Ectodermal cell (in vitro differentiated cells): ENCODE results near the gene PGBD5.

Experiments used
- H3K27ac ChIP-seq: 2 replicates; pipeline ENCODE4 v1.7.0; 2013; ENCODE audit warnings: mild to moderate bottlenecking, low read depth, low read length; ENCODE audit not compliant: insufficient read depth, poor library complexity, severe bottlenecking
- H3K27me3 ChIP-seq: 2 replicates; pipeline ENCODE4 v1.7.0; 2013; ENCODE audit warnings: mild to moderate bottlenecking, low read length; ENCODE audit not compliant: insufficient read depth, control insufficient read depth, poor library complexity, severe bottlenecking
- H3K36me3 ChIP-seq: one replicate; pipeline ENCODE4 v1.7.0; 2013; ENCODE audit warnings: low read length; ENCODE audit not compliant: control insufficient read depth, insufficient read depth
- H3K4me1 ChIP-seq: one replicate; pipeline ENCODE4 v1.7.0; 2013; ENCODE audit warnings: low read length; ENCODE audit not compliant: control insufficient read depth, insufficient read depth
- H3K4me3 ChIP-seq: 2 replicates; pipeline ENCODE4 v1.7.0; 2013; ENCODE audit warnings: low read depth, low read length, control low read depth; ENCODE audit not compliant: insufficient read depth
- H3K9me3 ChIP-seq: 2 replicates; pipeline ENCODE4 v1.7.0; 2013; ENCODE audit warnings: mild to moderate bottlenecking, low read length, moderate library complexity; ENCODE audit not compliant: control insufficient read depth
- WGBS, 2 experiments: methylation state at CpG; one replicate each; pipeline ENCODE4 v1.1.7; 2013; ENCODE audit warnings: missing lambda C conversion rate in 2 of 2; 5-methylcytosine and 5-hydroxymethylcytosine counted together

The PGBD5 gene

DNA sequence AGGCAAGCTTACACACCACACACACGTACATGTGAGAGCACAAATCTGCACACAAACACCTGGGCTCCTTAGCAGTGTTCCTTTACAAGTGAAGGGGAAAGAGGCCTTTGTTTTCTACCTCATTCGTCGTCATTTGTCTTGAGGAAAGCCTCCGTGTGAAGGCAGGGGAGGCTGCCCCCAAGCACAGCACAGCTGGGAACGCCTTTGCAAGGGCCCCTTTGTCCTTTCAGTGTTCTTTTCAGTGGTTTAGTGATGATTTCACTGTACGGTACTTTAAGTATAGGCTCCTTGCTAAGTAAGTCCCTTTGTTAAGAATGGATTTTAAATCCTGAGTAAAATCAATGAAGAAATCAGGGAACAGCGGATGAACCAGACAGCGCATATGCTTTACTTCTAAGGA, 94.1 kb downstream of the PGBD5 start:
- Histone ChIP-seq H3K4me3 (peak overlapping the region; percentile 36), H3K36me3 (no peaks in the 10 kb centered on the region), H3K27ac (peak overlapping the region; percentile 80), H3K4me1 (peaks cover 5% of the 10 kb centered on the region), H3K9me3 (no peaks in the 10 kb centered on the region), H3K27me3 (no peaks in the 10 kb centered on the region)
- WGBS, 2 experiments, result 38% methylated on average over 8 of the region's 8 CpGs

DNA sequence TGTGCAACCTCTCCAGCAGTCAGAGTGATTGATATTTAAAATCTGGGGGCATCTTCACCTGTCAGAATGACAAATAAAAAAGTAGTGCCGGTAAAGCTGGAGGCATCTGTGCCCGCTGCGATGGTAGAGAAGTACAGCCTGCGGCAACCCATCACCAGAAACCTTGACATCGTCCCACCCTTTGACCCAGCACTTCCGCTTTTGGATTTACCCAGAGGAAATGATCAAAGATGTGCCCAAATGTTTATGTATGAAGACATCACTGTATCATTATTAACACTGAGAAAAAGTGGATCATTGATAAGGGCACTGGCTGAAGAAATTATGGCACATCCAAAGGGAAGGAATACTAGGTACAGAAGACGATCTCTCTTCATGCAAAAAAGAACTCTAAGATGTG, 96.0 kb downstream of the PGBD5 start:
- no peaks in the 10 kb centered on the region for H3K27me3 ChIP-seq
- 96% methylated on average over 7 of the region's 7 CpGs for WGBS, 2 experiments
- H3K36me3 ChIP-seq, result no peaks in the 10 kb centered on the region
- no peaks in the 10 kb centered on the region for H3K9me3 ChIP-seq
- peaks cover 5% of the 10 kb centered on the region for H3K4me1 ChIP-seq
- no peak overlapping the region for H3K4me3 ChIP-seq
- H3K27ac ChIP-seq, result no peak overlapping the region

- Histone ChIP-seq H3K36me3 (no peaks in the 10 kb centered on the region), H3K9me3 (no peaks in the 10 kb centered on the region), H3K4me1 (peaks cover 5% of the 10 kb centered on the region), H3K27me3 (no peaks in the 10 kb centered on the region), H3K4me3 (no peak overlapping the region), H3K27ac (no peak overlapping the region)
- 89 to 90% methylated on average over 7 of the region's 7 CpGs for WGBS, 2 experiments
Measured at GRCh38 chr1:230328342-230329015, 97.7 kb downstream of the PGBD5 start.

- no peak overlapping the region for H3K4me3 ChIP-seq
- H3K27me3 ChIP-seq, result no peaks in the 10 kb centered on the region
- no peaks in the 10 kb centered on the region for H3K36me3 ChIP-seq
- H3K4me1 ChIP-seq, result peaks cover under 1% of the 10 kb centered on the region
- 74 to 79% methylated on average over 9 of the region's 9 CpGs for WGBS, 2 experiments
- H3K9me3 ChIP-seq, result no peaks in the 10 kb centered on the region
- no peak overlapping the region for H3K27ac ChIP-seq
Measured at GRCh38 chr1:230327892-230328284, 98.2 kb downstream of the PGBD5 start.

- H3K27ac ChIP-seq, result no peak overlapping the region
- no peak overlapping the region for H3K4me3 ChIP-seq
- H3K9me3 ChIP-seq, result no peaks in the 10 kb centered on the region
- WGBS, 2 experiments, result 91% methylated on average over 31 of the region's 31 CpGs
- H3K27me3 ChIP-seq, result no peaks in the 10 kb centered on the region
- no peaks in the 10 kb centered on the region for H3K4me1 ChIP-seq
- no peaks in the 10 kb centered on the region for H3K36me3 ChIP-seq
Measured at GRCh38 chr1:230326971-230327891, 98.9 kb downstream of the PGBD5 start.

DNA sequence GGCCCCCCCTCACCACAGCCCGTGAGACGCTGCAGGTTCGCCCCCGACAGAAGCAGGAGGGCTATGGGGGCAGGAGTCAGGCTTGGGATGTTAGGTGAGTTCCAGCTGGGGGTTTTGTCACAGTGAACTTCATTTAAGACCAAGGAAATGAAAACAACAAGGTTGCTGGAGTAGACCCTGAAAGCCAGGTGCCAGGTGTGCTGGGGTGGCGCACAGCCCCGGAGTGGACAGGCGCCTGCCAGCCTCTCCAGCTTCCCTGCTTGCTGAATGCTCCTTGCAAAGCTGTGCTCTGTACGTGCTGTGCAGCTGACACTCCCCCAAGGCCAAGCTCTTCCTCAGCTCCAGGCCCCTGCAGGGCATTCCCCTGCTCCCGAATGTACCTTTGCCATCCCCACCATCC, 102.4 kb downstream of the PGBD5 start:
- Histone ChIP-seq H3K27me3 (no peaks in the 10 kb centered on the region), H3K4me3 (no peak overlapping the region), H3K36me3 (no peaks in the 10 kb centered on the region), H3K9me3 (no peaks in the 10 kb centered on the region), H3K27ac (no peak overlapping the region), H3K4me1 (no peaks in the 10 kb centered on the region)
- WGBS, 2 experiments, result 94 to 95% methylated on average over 9 of the region's 9 CpGs

DNA sequence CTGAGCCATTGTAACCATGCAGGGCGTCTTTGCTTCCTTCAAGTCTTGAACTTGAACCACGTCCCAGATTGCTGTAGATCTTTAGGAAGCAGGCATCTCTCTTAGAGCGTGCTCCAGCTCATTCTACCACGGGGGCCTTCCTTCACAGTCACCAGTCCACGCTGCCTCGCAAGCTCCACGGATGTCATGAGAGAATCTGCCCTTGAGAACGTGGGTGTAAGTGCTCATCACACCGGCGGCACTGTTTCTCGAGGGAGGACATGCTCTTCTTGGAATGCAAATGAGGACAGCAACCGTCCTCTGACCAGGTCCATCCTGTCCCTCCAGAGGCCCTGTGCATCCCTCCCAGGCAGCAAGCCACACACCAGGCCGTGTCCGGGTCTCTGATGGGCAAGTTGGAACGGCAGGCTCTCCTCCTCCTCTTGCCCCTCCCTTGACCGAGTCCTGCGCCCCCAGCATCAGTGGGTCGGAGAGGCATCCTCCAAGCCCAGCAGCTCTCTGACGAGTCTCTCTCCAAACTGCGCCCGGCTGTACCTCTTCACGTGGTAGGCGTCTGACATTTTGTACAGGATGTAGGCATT, 103.1 kb downstream of the PGBD5 start:
- WGBS, 2 experiments, result 95 to 96% methylated on average over 23 of the region's 23 CpGs
- Histone ChIP-seq H3K27me3 (no peaks in the 10 kb centered on the region), H3K4me3 (no peak overlapping the region), H3K9me3 (no peaks in the 10 kb centered on the region), H3K36me3 (no peaks in the 10 kb centered on the region), H3K27ac (no peak overlapping the region), H3K4me1 (no peaks in the 10 kb centered on the region)

DNA sequence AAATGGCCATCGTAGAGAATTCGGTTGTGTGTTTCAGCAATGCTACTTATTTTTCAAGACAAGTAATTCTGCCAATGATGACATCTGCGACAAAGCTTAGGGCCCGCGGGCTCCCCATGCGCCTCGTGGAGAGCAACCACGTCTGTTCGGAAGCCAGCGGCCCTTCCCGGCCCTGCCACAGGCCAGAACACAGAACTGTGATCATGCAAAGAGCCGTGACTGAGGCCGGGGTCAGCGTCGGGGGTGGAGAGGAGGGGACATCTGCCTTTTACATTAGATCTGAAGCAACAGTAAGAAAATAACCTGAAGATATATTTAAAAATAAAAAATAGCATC, 103.7 kb downstream of the PGBD5 start:
- H3K4me1 ChIP-seq, result no peaks in the 10 kb centered on the region
- 94 to 96% methylated on average over 15 of the region's 15 CpGs for WGBS, 2 experiments
- no peaks in the 10 kb centered on the region for H3K36me3 ChIP-seq
- H3K4me3 ChIP-seq, result no peak overlapping the region
- H3K27me3 ChIP-seq, result no peaks in the 10 kb centered on the region
- no peak overlapping the region for H3K27ac ChIP-seq
- no peaks in the 10 kb centered on the region for H3K9me3 ChIP-seq

DNA sequence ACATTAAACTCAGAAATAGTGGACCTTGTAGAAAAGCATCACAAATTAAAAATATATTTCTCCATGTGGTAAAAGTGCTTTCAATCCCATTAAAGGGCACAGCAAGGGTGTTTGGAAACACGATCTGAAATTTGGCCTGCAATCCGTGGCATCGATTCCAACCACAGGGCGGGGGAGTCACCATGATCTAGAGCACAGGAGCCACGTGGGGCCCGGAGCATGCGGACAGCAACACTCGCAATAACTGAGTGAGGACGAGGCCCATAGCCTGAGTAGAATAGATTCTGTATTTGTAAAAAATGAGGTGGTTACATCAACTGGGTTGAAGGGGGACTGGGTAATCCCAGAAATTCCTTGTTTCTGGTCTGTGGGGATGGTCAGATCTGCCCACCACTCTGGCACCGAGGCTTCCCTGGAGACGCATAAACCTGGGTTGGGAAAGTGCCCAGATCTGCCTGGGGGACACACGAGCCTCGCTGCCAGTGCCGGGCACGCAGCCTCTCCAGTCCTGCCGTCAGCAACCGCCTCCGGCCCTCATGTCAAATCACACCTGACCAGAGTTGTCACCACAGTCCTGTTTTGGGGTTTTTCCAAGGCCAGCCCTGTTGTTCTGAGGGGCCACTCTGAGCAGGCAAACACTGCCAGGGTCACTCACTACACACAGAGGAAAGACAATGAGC, 104.3 kb downstream of the PGBD5 start:
- 95% methylated on average over 18 of the region's 18 CpGs for WGBS, 2 experiments
- H3K36me3 ChIP-seq, result no peaks in the 10 kb centered on the region

DNA sequence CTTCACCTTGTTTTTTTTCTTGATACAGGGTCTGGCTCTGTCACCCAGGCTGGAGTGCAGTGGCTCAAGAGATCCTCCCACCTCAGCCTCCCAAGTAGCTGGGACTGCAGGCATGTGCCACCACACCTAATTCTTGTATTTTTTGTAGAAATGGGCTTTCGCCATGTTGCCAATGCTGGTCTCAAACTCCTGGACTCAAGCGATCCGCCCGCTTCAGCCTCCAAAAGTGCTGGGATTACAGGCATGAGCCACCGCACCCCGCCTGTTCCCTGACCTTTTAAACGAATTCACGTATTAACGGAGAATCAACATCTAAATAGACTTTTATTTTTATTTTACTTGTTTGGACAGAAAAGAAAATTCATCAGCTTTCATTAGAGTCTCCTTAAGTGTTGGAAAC, 104.8 kb downstream of the PGBD5 start:
- Histone ChIP-seq H3K27me3 (no peaks in the 10 kb centered on the region), H3K9me3 (no peaks in the 10 kb centered on the region), H3K36me3 (no peaks in the 10 kb centered on the region), H3K4me1 (no peaks in the 10 kb centered on the region), H3K27ac (no peak overlapping the region), H3K4me3 (no peak overlapping the region)
- 90% methylated on average over 8 to 9 of the region's 9 CpGs for whole genome bisulfite sequencing, 2 experiments

More for the DNA sequence above, 104.3 kb downstream of the PGBD5 start:
- Histone ChIP-seq H3K27ac (no peak overlapping the region), H3K4me1 (no peaks in the 10 kb centered on the region), H3K9me3 (no peaks in the 10 kb centered on the region), H3K27me3 (no peaks in the 10 kb centered on the region), H3K4me3 (no peak overlapping the region)
